Measurements from ENCODE around the gene SPC24.

Gene SPC24

GRCh38 chr19:11171144-11171543, 15.6 kb upstream of the SPC24 start:
- Histone ChIP-seq H3K4me2 (ENCODE audit: low read length) (no peak overlapping the region), H3K4me3 (ENCODE audit: low read depth, low read length, poor library complexity, severe bottlenecking) (no peak overlapping the region), H3K79me2 (ENCODE audit: insufficient read depth, low read length) (no peaks in the 10 kb centered on the region), H4K20me1 (ENCODE audit: insufficient read depth, low read length) (no peaks in the 10 kb centered on the region), H2AFZ (ENCODE audit: low read length) (no peak overlapping the region), H3K27ac (ENCODE audit: low read depth, low read length, poor library complexity, severe bottlenecking) (no peak overlapping the region), H3K36me3 (ENCODE audit: insufficient read depth, low read length) (peaks cover 79% of the 10 kb centered on the region), H3K9me2 (ENCODE audit: low read depth, low read length) (no peaks in the 10 kb centered on the region), H3K4me1 (ENCODE audit: insufficient read depth, low read length, severe bottlenecking) (no peaks in the 10 kb centered on the region), H3K9me3 (ENCODE audit: low read length) (no peaks in the 10 kb centered on the region), H3K9ac (ENCODE audit: low read length) (no peak overlapping the region), H3F3A (ENCODE audit: insufficient read depth, low read length) (no peaks in the 10 kb centered on the region), H3K27me3 (ENCODE audit: insufficient read depth, low read length) (no peaks in the 10 kb centered on the region)
- no peak for TF ChIP-seq EZH2 (IDR thresholded peaks at IDR 0.05; ENCODE audit: borderline replicate concordance, low read length)
- TF ChIP-seq, protein P1, sequence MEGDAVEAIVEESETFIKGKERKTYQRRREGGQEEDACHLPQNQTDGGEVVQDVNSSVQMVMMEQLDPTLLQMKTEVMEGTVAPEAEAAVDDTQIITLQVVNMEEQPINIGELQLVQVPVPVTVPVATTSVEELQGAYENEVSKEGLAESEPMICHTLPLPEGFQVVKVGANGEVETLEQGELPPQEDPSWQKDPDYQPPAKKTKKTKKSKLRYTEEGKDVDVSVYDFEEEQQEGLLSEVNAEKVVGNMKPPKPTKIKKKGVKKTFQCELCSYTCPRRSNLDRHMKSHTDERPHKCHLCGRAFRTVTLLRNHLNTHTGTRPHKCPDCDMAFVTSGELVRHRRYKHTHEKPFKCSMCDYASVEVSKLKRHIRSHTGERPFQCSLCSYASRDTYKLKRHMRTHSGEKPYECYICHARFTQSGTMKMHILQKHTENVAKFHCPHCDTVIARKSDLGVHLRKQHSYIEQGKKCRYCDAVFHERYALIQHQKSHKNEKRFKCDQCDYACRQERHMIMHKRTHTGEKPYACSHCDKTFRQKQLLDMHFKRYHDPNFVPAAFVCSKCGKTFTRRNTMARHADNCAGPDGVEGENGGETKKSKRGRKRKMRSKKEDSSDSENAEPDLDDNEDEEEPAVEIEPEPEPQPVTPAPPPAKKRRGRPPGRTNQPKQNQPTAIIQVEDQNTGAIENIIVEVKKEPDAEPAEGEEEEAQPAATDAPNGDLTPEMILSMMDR (IDR thresholded peaks at IDR 0.05; ENCODE audit: low read length): no peak

DNA sequence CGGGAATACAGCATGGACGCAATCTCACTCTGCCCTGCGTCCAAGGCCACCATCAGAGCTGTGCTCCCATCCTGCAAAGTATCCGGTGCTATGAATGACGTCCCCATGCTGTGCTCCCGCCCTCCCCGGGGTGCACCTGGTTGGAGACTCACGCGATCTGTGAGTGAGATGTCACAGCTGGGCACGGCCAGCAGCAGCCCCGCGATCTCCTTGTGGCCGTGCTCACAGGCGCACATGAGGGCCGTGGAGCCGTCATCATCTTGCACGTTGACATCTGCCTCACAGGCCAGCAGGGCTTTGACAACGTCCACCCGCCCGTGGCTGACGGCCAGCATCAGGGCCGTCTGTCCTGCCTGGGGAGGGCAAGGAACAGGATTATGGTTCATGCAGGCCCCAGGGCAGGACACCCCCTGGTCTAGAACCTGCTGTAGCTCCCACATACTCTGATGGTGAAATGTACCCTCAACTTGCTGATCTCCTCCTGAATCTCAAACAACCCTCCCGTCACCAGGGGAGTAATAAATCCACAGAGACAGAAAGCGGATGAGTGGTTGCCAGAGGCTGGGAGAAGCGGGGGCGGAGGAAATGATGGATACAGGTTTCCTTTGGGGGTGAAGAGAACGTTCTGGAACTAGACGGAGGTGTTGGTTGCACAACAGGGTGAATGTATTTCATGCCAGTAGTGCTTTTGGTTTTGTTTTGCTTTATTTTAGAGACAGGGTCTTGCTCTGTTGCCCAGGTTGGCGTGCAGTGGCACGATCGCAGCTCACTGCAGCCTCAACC, 14.5 kb upstream of the SPC24 start:
- H3F3A ChIP-seq (ENCODE audit: insufficient read depth, low read length): no peaks in the 10 kb centered on the region
- H3K4me1 ChIP-seq (ENCODE audit: insufficient read depth, low read length, severe bottlenecking): no peaks in the 10 kb centered on the region
- H3K27ac ChIP-seq (ENCODE audit: low read depth, low read length, poor library complexity, severe bottlenecking): no peak overlapping the region
- H3K79me2 ChIP-seq (ENCODE audit: insufficient read depth, low read length): no peaks in the 10 kb centered on the region
- no peaks in the 10 kb centered on the region for H3K27me3 ChIP-seq (ENCODE audit: insufficient read depth, low read length)
- H3K9ac ChIP-seq (ENCODE audit: low read length): no peak overlapping the region
- TF ChIP-seq EZH2 (IDR thresholded peaks at IDR 0.05; ENCODE audit: borderline replicate concordance, low read length): no peak
- TF ChIP-seq, protein P1 (IDR thresholded peaks at IDR 0.05; ENCODE audit: low read length): no peak
- H3K9me3 ChIP-seq (ENCODE audit: low read length): no peaks in the 10 kb centered on the region
- H3K4me2 ChIP-seq (ENCODE audit: low read length): no peak overlapping the region
- H3K36me3 ChIP-seq (ENCODE audit: insufficient read depth, low read length): peaks cover 81% of the 10 kb centered on the region
- H2AFZ ChIP-seq (ENCODE audit: low read length): no peak overlapping the region
- H3K9me2 ChIP-seq (ENCODE audit: low read depth, low read length): no peaks in the 10 kb centered on the region
- H4K20me1 ChIP-seq (ENCODE audit: insufficient read depth, low read length): no peaks in the 10 kb centered on the region
- no peak overlapping the region for H3K4me3 ChIP-seq (ENCODE audit: low read depth, low read length, poor library complexity, severe bottlenecking)

- no peak overlapping the region for H3K9ac ChIP-seq (ENCODE audit: low read length)
- no peak overlapping the region for H3K4me3 ChIP-seq (ENCODE audit: low read depth, low read length, poor library complexity, severe bottlenecking)
- TF ChIP-seq, protein P1 (IDR thresholded peaks at IDR 0.05; ENCODE audit: low read length): no peak
- TF ChIP-seq EZH2 (IDR thresholded peaks at IDR 0.05; ENCODE audit: borderline replicate concordance, low read length): no peak
- H2AFZ ChIP-seq (ENCODE audit: low read length): no peak overlapping the region
- H3K79me2 ChIP-seq (ENCODE audit: insufficient read depth, low read length): no peaks in the 10 kb centered on the region
- H3K36me3 ChIP-seq (ENCODE audit: insufficient read depth, low read length): peaks cover 68% of the 10 kb centered on the region
- no peaks in the 10 kb centered on the region for H3K9me2 ChIP-seq (ENCODE audit: low read depth, low read length)
- no peaks in the 10 kb centered on the region for H3K9me3 ChIP-seq (ENCODE audit: low read length)
- H4K20me1 ChIP-seq (ENCODE audit: insufficient read depth, low read length): no peaks in the 10 kb centered on the region
- H3K4me2 ChIP-seq (ENCODE audit: low read length): no peak overlapping the region
- no peaks in the 10 kb centered on the region for H3K4me1 ChIP-seq (ENCODE audit: insufficient read depth, low read length, severe bottlenecking)
- no peaks in the 10 kb centered on the region for H3K27me3 ChIP-seq (ENCODE audit: insufficient read depth, low read length)
- H3F3A ChIP-seq (ENCODE audit: insufficient read depth, low read length): no peaks in the 10 kb centered on the region
- no peak overlapping the region for H3K27ac ChIP-seq (ENCODE audit: low read depth, low read length, poor library complexity, severe bottlenecking)
These were observed 13.0 kb upstream of the SPC24 start for GRCh38 chr19:11168568-11168967.
